ENCODE data around the gene MCHR2. TPM values are rescaled to one million over a fixed set of nuclear protein-coding genes. Genes with fewer than 3 reads are reported as not detected.
"Not testable (repeated sequence)": the region's sequence is repeated elsewhere in the genome, so short reads cannot be mapped to it uniquely, and the experiment has no call there.

Gene MCHR2
- not detected for total RNA-seq

DNA sequence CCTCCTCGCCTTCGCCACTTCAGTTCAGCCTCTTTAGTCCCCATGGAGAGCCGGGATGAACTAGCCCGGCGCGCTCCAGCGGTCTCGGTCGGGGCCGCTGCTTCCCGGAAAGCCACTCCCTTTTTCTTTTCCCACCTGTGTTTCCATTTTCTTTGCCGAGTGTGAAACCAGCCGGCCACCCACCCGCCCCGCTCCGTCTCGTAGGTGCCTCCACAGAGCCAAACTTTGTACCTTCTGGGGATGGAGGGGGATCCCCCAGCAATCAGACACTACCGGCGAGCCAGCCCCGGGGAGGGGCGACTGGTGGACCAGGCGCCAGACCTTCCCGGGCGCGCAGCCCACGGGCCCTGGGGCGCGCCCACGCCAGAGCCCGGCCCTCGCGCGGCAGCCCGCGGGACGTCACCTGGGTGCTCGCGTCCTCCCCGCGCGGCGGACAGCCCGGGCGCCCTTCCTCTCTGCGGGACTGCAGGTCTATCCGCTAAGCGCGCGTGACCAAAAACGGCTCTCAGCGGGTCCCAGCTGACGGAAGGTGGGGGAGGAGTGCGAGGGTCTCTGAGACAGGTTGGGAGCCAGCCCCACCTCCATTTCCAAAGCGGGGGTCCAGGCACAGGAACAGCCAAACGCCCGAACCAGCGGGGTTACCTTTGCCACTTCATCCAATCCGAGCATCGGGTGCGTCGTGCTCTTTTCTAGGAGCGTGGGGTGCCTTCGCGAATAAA, at the start of gene MCHR2:
MCHR2 (minus strand) TSS at position 691 of the 719 bp plus-strand sequence. CDS start 38,076 bp downstream, outside the sequence.
- no peak within 1 kb of the TSS for H3K4me3 Mint-ChIP-seq
- POLR2A ChIA-PET = no interaction called here
- no peaks in the 10 kb centered on the region for H3K36me3 Mint-ChIP-seq (ENCODE audit: low read depth)
- CTCF ChIA-PET = interaction anchor here (1.0 kb wide), 1 partner anchor 8 kb away, joined by 3 read pairs; no protein-coding TSS in a partner anchor
- H3K27me3 Mint-ChIP-seq = peaks cover 38% of the 10 kb centered on the region
- no peak for DNase-seq
- no peaks in the 10 kb centered on the region for H3K4me1 Mint-ChIP-seq
- no peaks in the 10 kb centered on the region for H3K9me3 Mint-ChIP-seq
- no peak within 1 kb of the TSS for H3K27ac Mint-ChIP-seq

- H3K27ac Mint-ChIP-seq; DNase-seq; H3K9me3 Mint-ChIP-seq; CTCF ChIA-PET; POLR2A ChIA-PET; H3K36me3 Mint-ChIP-seq (ENCODE audit: low read depth); H3K4me3 Mint-ChIP-seq; H3K27me3 Mint-ChIP-seq; H3K4me1 Mint-ChIP-seq: not testable (repeated sequence)
Measured at GRCh38 chr6:100038546-100038945, 44.5 kb upstream of the MCHR2 start.

DNA sequence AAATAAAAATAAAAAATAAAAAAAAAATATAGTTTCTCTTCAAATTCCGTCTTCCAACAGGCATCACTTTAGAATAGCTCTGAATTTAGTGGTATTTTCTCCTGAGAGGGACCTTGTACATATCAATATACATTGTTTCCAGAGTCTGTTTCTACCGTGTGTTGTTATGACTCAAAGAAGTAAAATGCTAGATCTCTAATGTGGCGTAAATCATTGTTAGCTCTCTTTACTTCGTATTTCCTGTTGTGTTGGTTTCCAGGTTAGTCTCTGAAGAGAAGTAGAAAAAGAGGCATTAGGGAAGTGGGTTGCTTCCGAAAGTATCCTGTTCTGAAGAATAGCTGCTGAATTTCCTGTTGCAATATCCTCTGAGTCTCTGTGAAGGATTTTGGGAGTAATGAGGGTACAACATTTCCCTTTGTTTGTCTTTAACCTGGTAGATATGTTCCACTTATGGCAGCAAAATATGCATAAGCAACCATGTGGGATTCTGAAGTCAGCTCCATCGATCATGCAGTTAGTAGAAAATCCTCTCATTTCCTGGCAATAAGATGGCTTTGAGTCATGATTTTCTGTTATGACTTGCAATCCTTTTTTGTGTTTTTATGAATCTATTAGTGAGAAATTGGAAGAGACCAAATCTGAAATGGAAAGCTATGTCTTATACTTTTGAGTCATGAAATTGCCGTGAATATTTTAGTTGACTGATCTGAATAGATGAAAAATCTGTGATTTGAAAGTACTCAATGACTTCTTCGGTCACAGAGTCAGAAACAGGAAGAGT, 42.0 kb upstream of the MCHR2 start:
- CTCF ChIA-PET = no interaction called here
- peaks cover 5% of the 10 kb centered on the region for H3K9me3 Mint-ChIP-seq
- H3K27ac Mint-ChIP-seq = no peak overlapping the region
- no peak overlapping the region for H3K4me3 Mint-ChIP-seq
- POLR2A ChIA-PET = no interaction called here
- DNase-seq = no peak
- no peaks in the 10 kb centered on the region for H3K27me3 Mint-ChIP-seq
- no peaks in the 10 kb centered on the region for H3K36me3 Mint-ChIP-seq (ENCODE audit: low read depth)
- no peaks in the 10 kb centered on the region for H3K4me1 Mint-ChIP-seq

DNA sequence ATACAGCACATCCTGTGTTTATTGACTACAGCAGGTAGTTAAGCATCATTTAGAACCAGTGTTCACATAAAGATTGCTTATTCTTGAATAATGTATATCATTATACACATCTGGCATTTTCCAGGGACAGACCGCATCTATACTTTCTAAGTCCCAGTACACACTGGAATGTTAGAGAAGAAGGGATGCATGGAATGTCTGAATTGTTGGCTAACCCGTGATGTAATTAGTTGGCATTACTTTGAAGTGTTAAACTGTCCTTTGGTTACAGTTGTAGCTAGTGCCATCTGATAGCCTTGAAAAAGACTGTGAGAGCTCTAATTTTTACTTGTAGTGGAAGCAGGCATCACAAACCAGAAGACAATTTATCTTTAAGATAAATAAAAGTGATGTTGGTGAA, 29.8 kb upstream of the MCHR2 start:
- H3K4me3 Mint-ChIP-seq = no peak overlapping the region
- H3K9me3 Mint-ChIP-seq = no peaks in the 10 kb centered on the region
- no peaks in the 10 kb centered on the region for H3K4me1 Mint-ChIP-seq
- DNase-seq = no peak
- no peak overlapping the region for H3K27ac Mint-ChIP-seq
- no peaks in the 10 kb centered on the region for H3K36me3 Mint-ChIP-seq (ENCODE audit: low read depth)
- CTCF ChIA-PET = no interaction called here
- peaks cover 2% of the 10 kb centered on the region for H3K27me3 Mint-ChIP-seq
- POLR2A ChIA-PET = no interaction called here

GRCh38 chr6:100022847-100023246, 28.8 kb upstream of the MCHR2 start:
- H3K36me3 Mint-ChIP-seq (ENCODE audit: low read depth) = no peaks in the 10 kb centered on the region
- no peak for DNase-seq
- no peaks in the 10 kb centered on the region for H3K4me1 Mint-ChIP-seq
- POLR2A ChIA-PET = no interaction called here
- no peak overlapping the region for H3K27ac Mint-ChIP-seq
- H3K4me3 Mint-ChIP-seq = no peak overlapping the region
- peaks cover 2% of the 10 kb centered on the region for H3K27me3 Mint-ChIP-seq
- peaks cover under 1% of the 10 kb centered on the region for H3K9me3 Mint-ChIP-seq
- CTCF ChIA-PET = no interaction called here

DNA sequence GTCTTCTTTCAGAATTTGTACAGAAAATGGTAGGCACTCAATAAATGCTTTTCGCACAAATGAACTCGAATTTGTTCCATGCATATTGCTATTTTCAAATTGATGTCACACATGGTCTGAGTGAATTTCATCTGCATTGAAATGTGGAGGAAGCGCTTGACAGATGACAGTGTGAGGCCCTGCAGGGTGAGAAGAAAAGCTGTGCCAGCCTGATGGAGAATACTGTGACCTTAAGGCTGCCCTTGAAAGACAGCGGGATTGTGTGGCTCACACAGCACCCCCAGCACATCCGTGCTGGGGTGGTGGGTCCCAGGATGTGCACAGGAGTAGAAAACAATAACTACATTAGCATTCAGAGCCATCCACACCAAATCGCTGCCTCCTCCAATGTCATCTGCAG, 14.8 kb upstream of the MCHR2 start:
- H3K27me3 Mint-ChIP-seq = peaks cover 8% of the 10 kb centered on the region
- H3K27ac Mint-ChIP-seq = no peak overlapping the region
- no peaks in the 10 kb centered on the region for H3K4me1 Mint-ChIP-seq
- no peak for DNase-seq
- no peak overlapping the region for H3K4me3 Mint-ChIP-seq
- ChIA-PET CTCF (no interaction called here), POLR2A (no interaction called here)
- no peaks in the 10 kb centered on the region for H3K36me3 Mint-ChIP-seq (ENCODE audit: low read depth)
- H3K9me3 Mint-ChIP-seq = no peaks in the 10 kb centered on the region

DNA sequence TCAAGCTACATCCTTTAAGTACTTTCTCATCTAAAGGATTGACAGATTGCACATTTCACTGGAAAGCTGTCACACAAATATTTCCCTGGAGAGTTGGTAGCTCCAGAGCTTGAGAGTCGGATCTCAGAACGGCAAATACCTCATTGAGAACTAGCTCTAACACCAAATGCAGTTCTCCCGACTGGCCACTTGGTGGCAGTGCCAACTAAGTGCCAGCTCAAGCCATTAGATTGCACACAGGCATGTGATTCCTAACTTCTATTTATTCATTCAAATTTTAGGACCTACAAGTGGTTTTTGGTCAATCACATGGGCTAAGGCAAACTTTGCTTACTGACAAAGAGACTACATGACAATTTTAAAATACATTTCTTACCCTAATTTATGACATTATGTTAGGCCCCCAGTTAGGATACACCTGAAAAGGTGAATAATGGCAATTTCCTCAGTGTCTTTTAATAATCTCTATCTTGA, 7.9 kb upstream of the MCHR2 start:
- H3K36me3 Mint-ChIP-seq (ENCODE audit: low read depth) = no peaks in the 10 kb centered on the region
- H3K27ac Mint-ChIP-seq = no peak overlapping the region
- no peaks in the 10 kb centered on the region for H3K9me3 Mint-ChIP-seq
- DNase-seq = peak; percentile 43
- H3K4me3 Mint-ChIP-seq = no peak overlapping the region
- H3K27me3 Mint-ChIP-seq = peaks cover 20% of the 10 kb centered on the region
- H3K4me1 Mint-ChIP-seq = no peaks in the 10 kb centered on the region
- ChIA-PET POLR2A (no interaction called here), CTCF (interaction anchor here (0.6 to 1.4 kb wide), 4 partner anchors 9 to 134 kb away, joined by 3 read pairs; no protein-coding TSS in a partner anchor)

DNA sequence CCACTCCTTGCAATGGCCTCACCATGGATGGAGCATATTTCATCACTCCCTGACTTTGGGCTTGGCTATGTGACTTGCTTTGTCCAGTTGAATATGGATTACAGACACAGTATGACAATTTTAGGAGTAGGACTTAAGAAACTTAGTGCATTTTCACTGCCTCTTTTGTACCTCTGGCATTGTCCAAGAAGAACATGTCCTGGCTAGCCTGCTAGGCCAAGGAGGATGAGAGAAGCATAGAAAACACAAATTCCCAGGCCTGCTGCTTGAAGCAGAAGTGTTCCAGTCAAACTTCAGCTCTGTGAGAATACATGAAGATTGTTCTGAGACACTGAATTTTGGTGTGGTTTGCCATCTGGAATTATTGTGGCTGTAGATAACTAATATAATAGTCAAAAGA, 3.1 kb upstream of the MCHR2 start:
- Mint-ChIP-seq H3K4me1 (no peaks in the 10 kb centered on the region), H3K9me3 (no peaks in the 10 kb centered on the region), H3K36me3 (ENCODE audit: low read depth) (no peaks in the 10 kb centered on the region), H3K4me3 (no peak overlapping the region), H3K27me3 (peaks cover 50% of the 10 kb centered on the region), H3K27ac (no peak overlapping the region)
- no peak for DNase-seq
- POLR2A ChIA-PET = no interaction called here
- CTCF ChIA-PET = no interaction called here

DNA sequence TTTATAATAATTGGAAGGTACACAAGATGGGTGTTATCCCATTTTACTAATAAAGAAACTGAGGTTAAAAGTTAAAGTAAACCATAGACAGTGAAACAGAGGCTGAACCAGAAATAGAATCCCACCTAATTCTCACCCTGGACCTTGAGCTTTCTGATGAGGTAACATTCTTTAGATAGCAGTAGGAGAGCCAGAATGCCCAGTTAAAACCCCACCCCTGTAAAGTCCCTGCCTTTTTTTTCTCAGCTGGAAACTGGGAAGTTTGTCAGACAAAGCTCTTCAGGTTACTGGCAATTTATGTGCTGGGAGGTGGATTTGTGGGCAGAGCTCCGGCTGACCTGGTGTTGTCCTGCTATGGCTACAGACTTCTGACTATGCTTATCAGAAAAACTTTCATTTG, 1.9 kb upstream of the MCHR2 start:
- POLR2A ChIA-PET = no interaction called here
- peaks cover 47% of the 10 kb centered on the region for H3K27me3 Mint-ChIP-seq
- no peak overlapping the region for H3K27ac Mint-ChIP-seq
- H3K4me3 Mint-ChIP-seq = no peak overlapping the region
- no peaks in the 10 kb centered on the region for H3K4me1 Mint-ChIP-seq
- no peaks in the 10 kb centered on the region for H3K9me3 Mint-ChIP-seq
- CTCF ChIA-PET = no interaction called here
- no peak for DNase-seq
- no peaks in the 10 kb centered on the region for H3K36me3 Mint-ChIP-seq (ENCODE audit: low read depth)

DNA sequence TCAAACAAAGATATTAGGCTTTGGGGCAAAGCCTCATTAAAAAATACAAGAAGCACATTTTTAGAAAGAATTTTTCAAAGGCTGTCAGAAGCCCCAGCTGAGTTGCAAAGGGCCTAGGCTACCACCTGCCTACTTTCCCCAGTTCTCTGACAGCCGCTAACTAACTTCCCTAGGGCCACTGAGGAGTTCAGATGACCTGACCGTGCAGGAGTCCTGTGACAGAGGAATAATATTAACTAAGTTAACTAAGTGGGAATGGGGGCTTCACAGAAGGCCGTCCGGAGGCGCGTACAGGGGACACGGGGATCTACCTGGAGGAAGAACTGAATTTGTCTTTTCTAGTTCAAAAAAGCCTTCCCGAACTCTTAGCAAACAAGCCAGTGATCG, 884 bp downstream of the MCHR2 start:
- no peak for DNase-seq
- ChIA-PET POLR2A (no interaction called here), CTCF (interaction anchor here (1.0 kb wide), 1 partner anchor 8 kb away, joined by 3 read pairs; no protein-coding TSS in a partner anchor)
- Mint-ChIP-seq H3K27me3 (peaks cover 38% of the 10 kb centered on the region), H3K36me3 (ENCODE audit: low read depth) (no peaks in the 10 kb centered on the region), H3K4me3 (no peak overlapping the region), H3K9me3 (no peaks in the 10 kb centered on the region), H3K27ac (no peak overlapping the region), H3K4me1 (no peaks in the 10 kb centered on the region)

- no peaks in the 10 kb centered on the region for H3K9me3 Mint-ChIP-seq
- POLR2A ChIA-PET = no interaction called here
- DNase-seq = no peak
- CTCF ChIA-PET = no interaction called here
- H3K27ac Mint-ChIP-seq = no peak overlapping the region
- H3K36me3 Mint-ChIP-seq (ENCODE audit: low read depth) = no peaks in the 10 kb centered on the region
- peaks cover 38% of the 10 kb centered on the region for H3K27me3 Mint-ChIP-seq
- no peaks in the 10 kb centered on the region for H3K4me1 Mint-ChIP-seq
- H3K4me3 Mint-ChIP-seq = no peak overlapping the region
Measured at GRCh38 chr6:99991955-99992354, 2.1 kb downstream of the MCHR2 start.

DNA sequence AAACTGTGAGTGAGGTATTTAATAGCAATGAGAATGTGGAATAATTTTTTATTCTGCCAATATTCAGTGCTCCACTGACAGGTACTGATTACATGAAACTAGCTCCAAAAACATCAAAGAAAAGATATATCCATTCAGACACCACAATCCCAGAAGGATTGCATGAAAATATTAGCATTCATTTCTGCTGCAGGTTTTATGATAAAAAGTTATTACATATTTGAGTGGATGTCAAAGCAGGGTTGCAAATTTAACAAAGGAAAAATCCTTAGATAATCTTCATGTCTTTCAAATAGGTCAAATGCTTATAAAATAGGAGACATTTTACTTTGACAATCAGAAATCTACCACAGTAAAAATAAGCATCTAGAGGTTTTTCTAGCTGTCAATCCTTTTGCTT, 13.3 kb downstream of the MCHR2 start:
- H3K4me3 Mint-ChIP-seq = no peak overlapping the region
- DNase-seq = no peak
- no peaks in the 10 kb centered on the region for H3K4me1 Mint-ChIP-seq
- ChIA-PET POLR2A (no interaction called here), CTCF (interaction anchor here (1.0 kb wide), 1 partner anchor 9 kb away, joined by 3 read pairs; no protein-coding TSS in a partner anchor)
- no peaks in the 10 kb centered on the region for H3K36me3 Mint-ChIP-seq (ENCODE audit: low read depth)
- H3K27me3 Mint-ChIP-seq = no peaks in the 10 kb centered on the region
- H3K9me3 Mint-ChIP-seq = no peaks in the 10 kb centered on the region
- no peak overlapping the region for H3K27ac Mint-ChIP-seq

DNA sequence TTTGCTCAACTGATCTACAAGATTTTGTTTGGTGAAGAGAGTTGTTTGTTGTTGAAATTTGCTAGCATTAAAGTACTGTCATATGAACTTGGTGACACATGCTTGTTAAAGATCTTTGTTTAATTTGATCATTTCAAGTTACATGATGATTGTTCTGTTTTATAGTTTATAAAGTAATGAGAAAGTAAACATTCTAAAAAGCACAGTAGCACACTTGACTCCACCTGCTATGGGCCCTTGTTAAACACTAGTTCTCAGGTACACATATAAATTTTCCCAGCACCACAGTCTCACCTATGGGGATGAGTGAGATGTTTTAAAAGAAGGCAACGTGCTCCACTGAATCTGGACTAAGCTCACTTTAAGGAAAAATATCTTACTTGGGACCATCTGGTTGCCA, 14.1 kb downstream of the MCHR2 start:
- Mint-ChIP-seq H3K27ac (no peak overlapping the region), H3K9me3 (no peaks in the 10 kb centered on the region), H3K4me1 (no peaks in the 10 kb centered on the region), H3K4me3 (no peak overlapping the region), H3K36me3 (ENCODE audit: low read depth) (no peaks in the 10 kb centered on the region), H3K27me3 (no peaks in the 10 kb centered on the region)
- ChIA-PET CTCF (interaction anchor here (1.0 kb wide), 1 partner anchor 10 kb away, joined by 3 read pairs; no protein-coding TSS in a partner anchor), POLR2A (no interaction called here)
- DNase-seq = no peak

Data from activated CD4-positive, alpha-beta T cell treated with anti-CD3 and anti-CD28 coated beads, Interleukin-2, amount 10 ng/mL, durations not matched to agents 7 days and 5 days (primary cell).